MG63 (cell line): ENCODE measurements around the gene PI4KA. TPM values are rescaled to one million over a fixed set of nuclear protein-coding genes. Genes with fewer than 3 reads are reported as not detected.

ENCODE experiments used
- DNase-seq: peaks from one replicate; pipeline ENCODE4 v3.0.0-alpha.2; 2020
- H3K27me3 ChIP-seq: fragments of 250-450 bp; sonication (Bioruptor Pico); 2 replicates; pipeline ENCODE4 v1.5.1; 2020; ENCODE audit warnings: mild to moderate bottlenecking, moderate library complexity
- H3K36me3 ChIP-seq: fragments of 250-450 bp; sonication (Bioruptor Pico); 2 replicates; pipeline ENCODE4 v1.5.1; 2020; ENCODE audit warnings: mild to moderate bottlenecking, moderate library complexity
- H3K4me3 ChIP-seq: fragments of 250-450 bp; sonication (Bioruptor Pico); 2 replicates; pipeline ENCODE4 v1.5.1; 2020; ENCODE audit warnings: mild to moderate bottlenecking, moderate library complexity
- H3K9me3 ChIP-seq: fragments of 250-450 bp; sonication (Bioruptor Pico); 2 replicates; pipeline ENCODE4 v1.5.1; 2020; ENCODE audit warnings: mild to moderate bottlenecking, moderate library complexity
- total RNA-seq: library from RNA; depleted of rRNA; stranded (reverse); fragments of >200 nt; shearing (Covaris generic); gene quantifications from 2 replicates; pipeline ENCODE4 v1.2.3, GENCODE V29; 2014; ENCODE audit warnings: low replicate concordance

Gene PI4KA
- total RNA-seq, 1 experiment from 2014 or later, result 24.3 TPM

DNA sequence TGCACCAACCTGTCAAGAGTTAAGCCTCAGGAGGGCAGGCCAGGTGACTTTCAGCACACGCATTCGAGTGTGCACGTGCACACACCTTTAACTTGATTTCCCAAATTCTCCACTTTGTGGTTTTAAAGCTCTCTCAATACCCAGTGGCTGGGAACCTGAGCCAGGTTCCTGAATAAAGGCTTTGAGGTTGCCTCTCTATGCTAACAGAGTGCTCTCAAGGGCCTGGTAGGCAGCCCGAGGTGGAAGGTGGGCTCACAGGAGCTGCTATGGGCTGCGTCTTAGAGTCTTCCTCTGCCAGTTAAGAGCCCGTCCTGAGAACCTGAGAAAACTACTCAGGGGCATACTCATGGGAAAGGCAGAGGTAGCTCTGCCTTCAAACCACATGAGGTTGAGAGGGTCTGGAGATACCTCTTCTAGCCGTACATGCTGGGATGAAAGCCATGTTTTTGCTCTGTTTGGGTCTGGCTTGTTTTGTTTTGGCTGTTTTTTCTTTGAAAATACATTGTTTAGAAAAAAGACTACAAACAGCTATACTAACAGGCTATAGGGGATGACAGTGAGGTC is 96.3 kb downstream of the PI4KA start:
- Histone ChIP-seq H3K27me3 (no peaks in the 10 kb centered on the region), H3K36me3 (peaks cover 27% of the 10 kb centered on the region), H3K9me3 (no peaks in the 10 kb centered on the region), H3K4me3 (no peak overlapping the region)
- DNase-seq, result no peak

DNA sequence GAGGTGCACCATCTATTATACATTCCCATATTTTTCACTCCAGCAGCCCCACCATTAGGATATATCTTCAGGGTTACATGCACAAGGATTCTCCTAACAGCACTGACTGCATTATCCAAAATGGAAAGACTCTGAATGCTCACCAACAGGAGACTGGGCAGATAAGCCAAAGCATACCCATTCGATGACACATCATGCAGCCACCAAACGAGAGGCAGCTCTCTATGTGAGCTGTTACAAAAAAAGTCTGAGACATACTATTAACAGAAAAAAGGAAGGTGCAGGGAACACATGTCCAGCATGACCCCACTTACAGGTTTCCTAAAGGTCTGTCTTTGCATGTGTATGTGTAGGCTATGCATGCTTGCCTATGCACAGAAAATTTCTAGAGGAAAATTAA is 97.1 kb downstream of the PI4KA start:
- H3K4me3 ChIP-seq, result no peak overlapping the region
- DNase-seq, result no peak
- no peaks in the 10 kb centered on the region for H3K9me3 ChIP-seq
- peaks cover 27% of the 10 kb centered on the region for H3K36me3 ChIP-seq
- H3K27me3 ChIP-seq, result no peaks in the 10 kb centered on the region

DNA sequence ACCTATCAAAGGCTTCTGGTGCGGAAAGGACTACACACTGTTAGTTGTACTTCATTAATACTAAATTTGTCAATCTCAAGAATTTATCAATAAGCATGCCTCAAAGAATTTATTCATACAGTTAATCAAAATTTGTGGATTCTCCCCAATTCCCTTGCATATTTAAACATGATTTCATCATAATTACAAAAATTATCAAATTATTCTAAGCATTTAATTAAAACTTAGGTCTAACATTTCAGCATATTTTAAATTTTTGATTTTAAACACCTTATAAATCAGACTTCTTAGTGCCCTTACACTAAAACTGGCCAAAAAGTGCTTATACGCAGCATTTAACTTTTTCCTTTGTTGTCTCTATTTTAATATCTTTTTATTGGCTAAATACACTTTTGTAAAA is 98.5 kb downstream of the PI4KA start:
- DNase-seq, result no peak
- Histone ChIP-seq H3K4me3 (no peak overlapping the region), H3K36me3 (peaks cover 27% of the 10 kb centered on the region), H3K27me3 (no peaks in the 10 kb centered on the region), H3K9me3 (no peaks in the 10 kb centered on the region)

DNA sequence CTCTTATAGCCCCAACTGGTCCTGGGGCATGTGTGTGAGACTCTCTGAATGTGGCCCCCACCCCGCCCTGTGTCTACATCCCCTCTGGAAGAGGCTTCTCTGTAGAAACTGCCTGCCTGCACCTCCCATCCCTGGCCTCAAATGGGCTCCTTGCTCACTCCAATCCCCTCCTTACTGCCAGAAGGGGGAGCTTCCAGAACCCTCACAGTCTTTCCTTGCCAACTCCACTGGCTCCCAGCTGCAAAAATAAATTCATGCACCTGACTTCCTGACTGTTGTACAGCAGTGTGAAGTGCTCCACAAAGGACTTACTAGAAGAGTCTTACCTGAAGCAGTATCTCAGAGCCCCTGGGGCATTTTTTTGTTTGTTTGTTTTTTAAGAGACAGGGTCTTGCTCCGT is 99.9 kb downstream of the PI4KA start:
- Histone ChIP-seq H3K36me3 (peaks cover 15% of the 10 kb centered on the region), H3K4me3 (no peak overlapping the region), H3K9me3 (no peaks in the 10 kb centered on the region), H3K27me3 (no peaks in the 10 kb centered on the region)
- DNase-seq, result no peak

- Histone ChIP-seq H3K36me3 (peaks cover 16% of the 10 kb centered on the region), H3K4me3 (no peak overlapping the region), H3K9me3 (no peaks in the 10 kb centered on the region), H3K27me3 (no peaks in the 10 kb centered on the region)
- DNase-seq, result no peak
Measured at GRCh38 chr22:20756846-20757245, 101.8 kb downstream of the PI4KA start.

DNA sequence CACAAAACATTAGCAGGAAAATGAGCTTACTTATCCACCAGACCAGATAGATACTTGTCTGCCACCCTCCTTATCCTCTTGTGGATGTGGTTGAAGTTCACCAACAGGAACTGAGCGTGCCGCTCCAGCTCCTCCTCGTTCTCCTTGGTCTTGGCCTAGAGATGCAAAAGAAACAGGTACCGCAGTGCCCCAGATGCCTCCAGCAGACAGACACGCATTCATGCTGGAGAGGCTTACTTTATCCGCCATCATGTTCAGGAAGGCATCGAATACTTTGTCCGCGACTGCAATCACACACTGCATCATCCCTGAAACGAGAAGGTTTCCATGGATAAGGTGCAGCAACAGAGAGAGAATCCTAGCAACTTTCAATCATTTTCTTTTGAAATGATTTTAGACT is 105.7 kb downstream of the PI4KA start:
- Histone ChIP-seq H3K4me3 (no peak overlapping the region), H3K27me3 (no peaks in the 10 kb centered on the region), H3K9me3 (no peaks in the 10 kb centered on the region), H3K36me3 (peaks cover 10% of the 10 kb centered on the region)
- no peak for DNase-seq

DNA sequence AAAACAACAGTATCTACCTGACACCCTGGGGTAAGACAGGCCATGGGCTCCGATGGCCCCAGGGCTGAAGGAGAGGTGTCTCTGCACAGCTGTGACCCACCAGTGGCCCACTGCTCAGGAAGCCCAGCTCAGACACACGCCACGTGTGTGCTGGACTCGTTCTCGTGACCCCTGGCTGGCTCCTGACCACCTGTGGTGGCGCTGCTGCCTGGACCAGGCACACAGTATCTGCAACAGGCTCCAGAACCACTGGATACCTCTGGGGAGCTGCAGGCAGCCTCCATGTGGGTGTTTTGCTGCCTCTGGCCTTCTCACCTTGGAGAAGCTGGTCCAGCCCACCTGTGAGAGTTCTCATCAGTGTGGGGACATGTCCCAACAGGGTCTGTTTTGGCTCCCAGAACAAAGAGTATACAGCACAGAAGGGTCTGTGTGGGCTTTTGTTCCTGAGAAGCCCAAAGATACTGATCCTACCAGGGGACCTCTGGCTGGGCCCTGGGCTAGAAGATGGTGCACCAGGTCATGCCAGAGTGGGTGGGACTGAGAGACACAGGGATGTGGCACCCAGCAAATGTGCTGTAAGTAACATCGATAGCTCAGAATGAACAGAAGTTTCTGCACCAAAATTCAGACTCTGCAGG is 106.4 kb downstream of the PI4KA start:
- Histone ChIP-seq H3K27me3 (no peaks in the 10 kb centered on the region), H3K9me3 (no peaks in the 10 kb centered on the region), H3K36me3 (peaks cover 8% of the 10 kb centered on the region), H3K4me3 (no peak overlapping the region)
- DNase-seq, result no peak

GRCh38 chr22:20751185-20751851 is 107.3 kb downstream of the PI4KA start:
- Histone ChIP-seq H3K4me3 (no peak overlapping the region), H3K36me3 (peaks cover 8% of the 10 kb centered on the region), H3K27me3 (no peaks in the 10 kb centered on the region), H3K9me3 (no peaks in the 10 kb centered on the region)
- no peak for DNase-seq

- H3K27me3 ChIP-seq, result no peaks in the 10 kb centered on the region
- H3K36me3 ChIP-seq, result peaks cover 8% of the 10 kb centered on the region
- peak; percentile 66 for DNase-seq
- H3K9me3 ChIP-seq, result no peaks in the 10 kb centered on the region
- H3K4me3 ChIP-seq, result no peak overlapping the region
Measured at GRCh38 chr22:20750461-20751184, 108.0 kb downstream of the PI4KA start.

GRCh38 chr22:20749453-20749852 is 109.2 kb downstream of the PI4KA start:
- H3K9me3 ChIP-seq, result no peaks in the 10 kb centered on the region
- H3K4me3 ChIP-seq, result no peak overlapping the region
- H3K27me3 ChIP-seq, result no peaks in the 10 kb centered on the region
- peaks cover 13% of the 10 kb centered on the region for H3K36me3 ChIP-seq
- no peak for DNase-seq

GRCh38 chr22:20748731-20749428 is 109.7 kb downstream of the PI4KA start:
- Histone ChIP-seq H3K27me3 (no peaks in the 10 kb centered on the region), H3K4me3 (no peak overlapping the region), H3K9me3 (no peaks in the 10 kb centered on the region), H3K36me3 (peaks cover 18% of the 10 kb centered on the region)
- no peak for DNase-seq

GRCh38 chr22:20748082-20748481 is 110.5 kb downstream of the PI4KA start:
- no peaks in the 10 kb centered on the region for H3K27me3 ChIP-seq

GRCh38 chr22:20747223-20747622 is 111.4 kb downstream of the PI4KA start:
- H3K36me3 ChIP-seq, result peaks cover 27% of the 10 kb centered on the region
- H3K9me3 ChIP-seq, result no peaks in the 10 kb centered on the region
- DNase-seq, result no peak
- H3K27me3 ChIP-seq, result no peaks in the 10 kb centered on the region
- no peak overlapping the region for H3K4me3 ChIP-seq

More at GRCh38 chr22:20748082-20748481, 110.5 kb downstream of the PI4KA start:
- Histone ChIP-seq H3K9me3 (no peaks in the 10 kb centered on the region), H3K36me3 (peaks cover 24% of the 10 kb centered on the region), H3K4me3 (no peak overlapping the region)
- DNase-seq, result no peak

DNA sequence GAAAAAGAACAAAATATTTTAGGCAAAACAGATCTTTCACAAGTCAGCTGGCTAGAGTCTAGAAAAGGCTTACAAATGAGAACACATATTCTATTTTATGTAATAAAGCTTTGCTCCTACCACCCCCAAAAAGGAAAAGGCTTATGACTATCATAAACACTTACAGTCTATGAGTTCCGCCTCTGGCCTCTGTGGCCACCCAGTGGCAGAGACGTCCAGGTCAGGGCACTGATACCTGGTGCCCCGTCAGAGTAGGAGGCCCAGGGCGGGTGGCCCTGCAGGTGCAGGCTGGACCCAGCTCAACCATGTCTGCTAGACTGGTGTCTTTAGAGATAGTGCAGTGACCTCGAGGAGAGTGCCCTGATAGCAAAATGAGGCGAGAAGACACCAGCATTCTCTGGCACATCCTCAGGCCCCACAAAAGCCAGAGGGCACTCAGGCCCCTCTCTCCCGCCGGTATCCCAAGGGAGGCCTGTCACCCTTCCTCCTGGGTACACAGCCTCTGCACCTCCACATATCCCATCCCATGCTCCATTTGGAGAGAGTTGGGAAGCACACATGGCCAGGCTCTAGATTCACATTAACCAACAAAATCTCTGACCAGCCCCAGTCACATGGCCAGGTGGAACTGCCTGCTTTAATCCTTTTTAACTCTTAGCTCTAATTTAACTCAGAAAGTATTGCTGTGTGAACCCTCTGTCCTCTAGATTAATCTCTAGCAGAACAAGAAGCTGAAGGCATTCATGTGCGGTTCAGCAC is 112.0 kb downstream of the PI4KA start:
- Histone ChIP-seq H3K27me3 (no peaks in the 10 kb centered on the region), H3K36me3 (peaks cover 33% of the 10 kb centered on the region), H3K4me3 (no peak overlapping the region), H3K9me3 (peaks cover 2% of the 10 kb centered on the region; the same call in 1 of the 2 replicates)
- DNase-seq, result no peak

DNA sequence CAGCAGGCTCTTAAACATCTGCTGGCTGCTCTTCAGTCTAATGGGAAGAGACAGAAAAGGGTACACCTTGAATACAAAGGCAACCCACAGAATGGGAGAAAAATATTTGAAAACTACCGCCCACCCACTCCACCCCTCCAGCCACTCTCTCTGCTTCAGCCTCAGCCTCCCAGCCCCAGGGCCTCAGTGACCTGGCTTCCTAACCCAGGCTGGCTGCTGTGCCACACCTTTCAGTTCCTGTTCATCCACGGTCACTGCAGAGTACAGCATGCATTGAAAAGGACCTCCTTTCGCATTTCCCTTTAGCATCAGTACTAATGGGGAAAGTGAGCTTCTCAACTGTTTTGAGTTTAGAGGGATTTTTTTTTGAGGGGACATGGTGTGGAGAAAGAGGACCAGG is 113.5 kb downstream of the PI4KA start:
- H3K9me3 ChIP-seq, result peaks cover 12% of the 10 kb centered on the region
- no peak overlapping the region for H3K4me3 ChIP-seq
- H3K36me3 ChIP-seq, result peaks cover 41% of the 10 kb centered on the region
- DNase-seq, result no peak
- H3K27me3 ChIP-seq, result no peaks in the 10 kb centered on the region

DNA sequence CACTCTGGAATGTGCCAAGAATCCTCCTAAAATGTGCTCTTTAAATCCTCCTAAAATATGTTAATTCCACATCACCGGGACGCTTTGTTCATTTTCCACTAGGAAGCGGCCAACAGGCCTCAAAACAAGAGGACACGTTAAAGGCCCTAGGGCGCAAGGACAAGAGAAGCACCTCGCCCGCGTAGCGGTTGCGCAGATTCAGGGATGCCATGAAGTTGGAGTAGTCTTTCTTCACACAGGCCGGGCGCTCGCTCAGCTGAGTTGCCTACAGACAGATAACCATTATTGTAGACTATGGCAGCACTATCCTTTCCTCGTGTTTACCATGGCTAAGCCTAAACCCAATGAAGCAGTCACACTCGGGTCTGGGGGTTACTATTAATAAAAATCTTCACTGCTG is 114.2 kb downstream of the PI4KA start:
- no peak for DNase-seq
- H3K9me3 ChIP-seq, result peaks cover 12% of the 10 kb centered on the region
- peaks cover 45% of the 10 kb centered on the region for H3K36me3 ChIP-seq
- H3K4me3 ChIP-seq, result no peak overlapping the region
- H3K27me3 ChIP-seq, result no peaks in the 10 kb centered on the region
